ENCODE data around the gene PRR19.
A peak's percentile ranks its signal among the peaks of the same experiment; 100 is the strongest.

PRR19 gene

DNA sequence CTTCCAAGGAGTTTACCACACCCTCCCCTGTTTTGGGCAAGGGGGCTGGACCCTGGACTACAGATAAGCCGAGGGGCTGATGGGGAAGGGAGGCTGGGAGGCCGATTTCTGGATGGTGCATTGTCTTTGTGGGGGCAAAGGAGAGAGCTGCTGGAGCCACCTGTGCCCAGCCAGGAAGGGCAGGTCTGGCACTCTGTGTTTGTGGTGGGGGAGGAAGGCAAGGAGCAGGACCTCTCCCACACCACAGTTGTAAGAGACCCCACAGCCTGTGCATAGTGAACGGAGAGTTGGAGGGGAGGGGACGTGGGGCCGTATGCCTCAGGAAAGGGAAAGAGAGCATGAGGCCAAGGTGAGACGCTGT, 16.0 kb upstream of the PRR19 start:
- Histone ChIP-seq H3K9ac (ENCODE audit: low read depth, low read length, poor library complexity, severe bottlenecking) (peak overlapping the region; percentile 76), H3K9me3 (ENCODE audit: insufficient read depth, low read depth, low read length) (no peaks in the 10 kb centered on the region), H3K79me2 (ENCODE audit: insufficient read depth, low read length) (peaks cover 29% of the 10 kb centered on the region), H3K4me1 (ENCODE audit: insufficient read depth, low read length, poor library complexity, severe bottlenecking) (peaks cover 39% of the 10 kb centered on the region), H3K4me2 (ENCODE audit: low read depth, low read length, poor library complexity, severe bottlenecking) (peak overlapping the region; percentile 83), H3F3A (ENCODE audit: low read depth) (peaks cover 5% of the 10 kb centered on the region; the same call in 1 of the 2 replicates), H3K36me3 (ENCODE audit: insufficient read depth, low read length) (peaks cover 39% of the 10 kb centered on the region; the same call in 1 of the 2 replicates), H4K20me1 (ENCODE audit: insufficient read depth, low read length, poor library complexity, severe bottlenecking) (peaks cover 23% of the 10 kb centered on the region), H3K9me2 (replicated peaks; ENCODE audit: low read depth, low read length) (no peaks in the 10 kb centered on the region), H3K4me3 (ENCODE audit: low read length, poor library complexity, severe bottlenecking) (peak overlapping the region; percentile 87), H3K27me3 (ENCODE audit: insufficient read depth, low read length, poor library complexity, severe bottlenecking) (no peaks in the 10 kb centered on the region), H2AFZ (ENCODE audit: low read length) (no peak overlapping the region)
- TF ChIP-seq CTCF (conservative IDR thresholded peaks at IDR 0.05; ENCODE audit: low read length) (no peak), EZH2phosphoT487 (IDR thresholded peaks at IDR 0.05; ENCODE audit: borderline replicate concordance) (no peak)

- Histone ChIP-seq H4K20me1 (ENCODE audit: insufficient read depth, low read length, poor library complexity, severe bottlenecking) (peaks cover 23% of the 10 kb centered on the region), H3K27me3 (ENCODE audit: insufficient read depth, low read length, poor library complexity, severe bottlenecking) (no peaks in the 10 kb centered on the region), H3K4me1 (ENCODE audit: insufficient read depth, low read length, poor library complexity, severe bottlenecking) (peaks cover 35% of the 10 kb centered on the region), H3F3A (ENCODE audit: low read depth) (peaks cover 5% of the 10 kb centered on the region; the same call in 1 of the 2 replicates), H3K36me3 (ENCODE audit: insufficient read depth, low read length) (peaks cover 39% of the 10 kb centered on the region; the same call in 1 of the 2 replicates), H3K4me3 (ENCODE audit: low read length, poor library complexity, severe bottlenecking) (peak overlapping the region; percentile 87), H3K9me2 (replicated peaks; ENCODE audit: low read depth, low read length) (no peaks in the 10 kb centered on the region), H3K9ac (ENCODE audit: low read depth, low read length, poor library complexity, severe bottlenecking) (no peak overlapping the region), H3K79me2 (ENCODE audit: insufficient read depth, low read length) (peaks cover 25% of the 10 kb centered on the region), H2AFZ (ENCODE audit: low read length) (no peak overlapping the region), H3K4me2 (ENCODE audit: low read depth, low read length, poor library complexity, severe bottlenecking) (peak overlapping the region; percentile 83), H3K9me3 (ENCODE audit: insufficient read depth, low read depth, low read length) (no peaks in the 10 kb centered on the region)
- no peak for TF ChIP-seq CTCF (conservative IDR thresholded peaks at IDR 0.05; ENCODE audit: low read length)
- TF ChIP-seq EZH2phosphoT487 (IDR thresholded peaks at IDR 0.05; ENCODE audit: borderline replicate concordance) = no peak
Measured at GRCh38 chr19:42286349-42287016, 15.4 kb upstream of the PRR19 start.

DNA sequence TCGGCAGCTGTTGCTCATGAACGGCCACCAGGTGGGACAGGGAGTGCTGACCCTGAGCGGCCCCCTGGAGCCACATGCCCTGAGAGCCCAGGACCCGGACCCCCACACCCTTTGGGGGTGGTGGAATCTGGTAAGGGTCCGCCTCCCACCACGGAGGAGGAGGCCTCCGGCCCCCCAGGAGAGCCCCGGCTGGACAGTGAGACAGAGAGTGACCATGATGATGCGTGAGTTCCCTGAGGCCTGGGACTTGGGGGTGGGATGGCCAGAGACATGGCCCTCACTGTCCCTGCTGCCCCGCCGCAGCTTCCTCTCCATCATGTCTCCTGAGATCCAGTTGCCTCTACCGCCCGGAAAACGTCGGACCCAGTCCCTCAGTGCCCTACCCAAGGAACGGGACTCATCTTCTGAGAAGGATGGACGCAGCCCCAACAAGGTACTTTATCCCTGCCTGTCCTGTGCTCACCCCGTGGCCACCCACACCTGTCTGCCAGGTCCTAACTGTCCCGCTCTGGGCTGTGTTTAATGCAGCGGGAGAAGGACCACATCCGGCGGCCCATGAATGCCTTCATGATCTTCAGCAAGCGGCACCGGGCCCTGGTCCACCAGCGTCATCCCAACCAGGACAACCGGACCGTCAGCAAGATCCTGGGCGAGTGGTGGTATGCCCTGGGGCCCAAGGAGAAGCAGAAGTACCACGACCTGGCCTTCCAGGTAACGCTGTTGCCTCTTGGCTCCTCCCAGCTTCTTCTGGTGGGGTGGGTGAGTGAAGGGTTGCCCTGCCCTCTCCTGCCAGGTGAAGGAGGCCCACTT, 14.7 kb upstream of the PRR19 start:
- H3K79me2 ChIP-seq (ENCODE audit: insufficient read depth, low read length) = peaks cover 25% of the 10 kb centered on the region
- H3K9me3 ChIP-seq (ENCODE audit: insufficient read depth, low read depth, low read length) = no peaks in the 10 kb centered on the region
- no peak overlapping the region for H3K4me3 ChIP-seq (ENCODE audit: low read length, poor library complexity, severe bottlenecking)
- no peaks in the 10 kb centered on the region for H3K9me2 ChIP-seq (replicated peaks; ENCODE audit: low read depth, low read length)
- peaks cover 4% of the 10 kb centered on the region; the same call in 1 of the 2 replicates for H3F3A ChIP-seq (ENCODE audit: low read depth)
- H3K27me3 ChIP-seq (ENCODE audit: insufficient read depth, low read length, poor library complexity, severe bottlenecking) = no peaks in the 10 kb centered on the region
- H3K36me3 ChIP-seq (ENCODE audit: insufficient read depth, low read length) = peaks cover 47% of the 10 kb centered on the region; the same call in 1 of the 2 replicates
- H3K4me1 ChIP-seq (ENCODE audit: insufficient read depth, low read length, poor library complexity, severe bottlenecking) = peaks cover 28% of the 10 kb centered on the region
- TF ChIP-seq EZH2phosphoT487 (IDR thresholded peaks at IDR 0.05; ENCODE audit: borderline replicate concordance) (no peak), CTCF (conservative IDR thresholded peaks at IDR 0.05; ENCODE audit: low read length) (no peak)
- H3K4me2 ChIP-seq (ENCODE audit: low read depth, low read length, poor library complexity, severe bottlenecking) = no peak overlapping the region
- H4K20me1 ChIP-seq (ENCODE audit: insufficient read depth, low read length, poor library complexity, severe bottlenecking) = peaks cover 23% of the 10 kb centered on the region
- H2AFZ ChIP-seq (ENCODE audit: low read length) = no peak overlapping the region
- H3K9ac ChIP-seq (ENCODE audit: low read depth, low read length, poor library complexity, severe bottlenecking) = no peak overlapping the region
